ENCODE data around the gene SYNGR3. TPM values are rescaled to one million over a fixed set of nuclear protein-coding genes. Genes with fewer than 3 reads are reported as not detected.

Gene SYNGR3
- total and polyA plus RNA-seq, 2 of the 13 experiments (the other 11 are each of a cell fraction or from before 2014, with no cell fraction given), result 0.97 to 5.7 TPM

DNA sequence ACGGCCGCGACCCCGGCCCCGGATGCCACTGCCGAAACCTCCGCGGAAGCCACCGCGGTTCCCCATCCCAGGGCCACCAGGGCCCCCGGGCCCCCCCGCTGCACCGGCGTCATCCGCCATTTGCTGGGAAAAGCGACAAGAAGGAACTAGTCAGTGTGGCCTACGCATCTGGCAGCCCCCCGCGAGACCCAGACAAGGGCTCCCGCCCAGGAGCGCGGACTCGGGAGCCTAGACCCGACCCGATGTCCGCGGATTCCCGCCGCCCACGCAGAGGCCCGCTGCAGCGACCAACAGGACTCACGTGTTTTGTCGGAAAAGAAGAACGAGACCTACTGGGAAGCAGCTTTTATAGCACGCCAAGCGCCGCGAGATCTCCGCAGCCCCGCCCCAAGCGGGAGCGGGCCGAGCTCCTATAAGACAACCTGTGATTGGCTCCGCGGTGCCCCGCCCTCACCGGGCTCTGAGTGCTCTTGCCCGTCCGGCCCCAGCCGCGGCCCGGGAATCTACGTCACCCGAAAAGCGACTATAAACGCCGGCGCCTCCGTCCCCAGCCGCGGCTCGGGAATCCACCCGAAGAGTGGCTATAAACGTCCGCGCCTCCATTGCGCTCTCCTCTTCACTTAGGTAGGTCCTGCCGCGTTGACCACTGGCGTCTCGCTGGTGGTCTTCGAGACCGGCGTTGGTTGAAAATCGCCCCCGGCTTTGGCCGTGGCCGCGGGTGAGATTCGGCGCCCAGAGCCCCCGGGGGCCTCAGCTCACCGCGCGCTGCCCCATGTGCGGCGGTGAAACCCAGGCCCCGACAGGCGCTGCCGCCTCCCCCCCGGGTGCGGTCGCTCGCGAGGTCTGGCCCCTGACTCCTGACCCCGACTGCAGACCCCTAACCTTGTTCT, 25.0 kb upstream of the SYNGR3 start, which contains the start of gene RPS2 (continued):
- TF ChIP-seq ZNF773 (CRISPR knock-in tag; IDR thresholded peaks at IDR 0.05; ENCODE audit: borderline replicate concordance), result peak; percentile 78; the same call in 1 of the 2 replicates
- no peak for TF ChIP-seq KLF9 (CRISPR knock-in tag; IDR thresholded peaks at IDR 0.05; ENCODE audit: low read depth)
- TF ChIP-seq ZNF296 (CRISPR knock-in tag; conservative IDR thresholded peaks at IDR 0.05), result 0 out of 2 replicates have a peak, but pooled peaks have one; percentile 12
- TF ChIP-seq GABPA (IDR thresholded peaks at IDR 0.05; ENCODE audit: low read depth, low read length), result peak; percentile 40
- TF ChIP-seq GABPA (CRISPR knock-in tag; IDR thresholded peaks at IDR 0.05; ENCODE audit: low read depth), result peak; percentile 84
- TF ChIP-seq, protein P1, sequence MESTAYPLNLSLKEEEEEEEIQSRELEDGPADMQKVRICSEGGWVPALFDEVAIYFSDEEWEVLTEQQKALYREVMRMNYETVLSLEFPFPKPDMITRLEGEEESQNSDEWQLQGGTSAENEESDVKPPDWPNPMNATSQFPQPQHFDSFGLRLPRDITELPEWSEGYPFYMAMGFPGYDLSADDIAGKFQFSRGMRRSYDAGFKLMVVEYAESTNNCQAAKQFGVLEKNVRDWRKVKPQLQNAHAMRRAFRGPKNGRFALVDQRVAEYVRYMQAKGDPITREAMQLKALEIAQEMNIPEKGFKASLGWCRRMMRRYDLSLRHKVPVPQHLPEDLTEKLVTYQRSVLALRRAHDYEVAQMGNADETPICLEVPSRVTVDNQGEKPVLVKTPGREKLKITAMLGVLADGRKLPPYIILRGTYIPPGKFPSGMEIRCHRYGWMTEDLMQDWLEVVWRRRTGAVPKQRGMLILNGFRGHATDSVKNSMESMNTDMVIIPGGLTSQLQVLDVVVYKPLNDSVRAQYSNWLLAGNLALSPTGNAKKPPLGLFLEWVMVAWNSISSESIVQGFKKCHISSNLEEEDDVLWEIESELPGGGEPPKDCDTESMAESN (CRISPR knock-in tag; conservative IDR thresholded peaks at IDR 0.05), result no peak; the same call in 1 of the 2 replicates
- TF ChIP-seq ARHGAP35 (CRISPR knock-in tag; IDR thresholded peaks at IDR 0.05; ENCODE audit: borderline replicate concordance), result no peak
- peak; percentile 100 for TF ChIP-seq RBM39 (IDR thresholded peaks at IDR 0.05; ENCODE audit: low read depth, low read length, poor library complexity, severe bottlenecking)
- TF ChIP-seq DMAP1 (CRISPR knock-in tag; IDR thresholded peaks at IDR 0.05), result peak; percentile 94
- peak; percentile 75; the same call in 1 of the 2 replicates for TF ChIP-seq NFKB2 (CRISPR knock-in tag; IDR thresholded peaks at IDR 0.05; ENCODE audit: borderline replicate concordance)
- peak; percentile 70 for TF ChIP-seq PHF21A (CRISPR knock-in tag; IDR thresholded peaks at IDR 0.05)
- TF ChIP-seq, protein P2, sequence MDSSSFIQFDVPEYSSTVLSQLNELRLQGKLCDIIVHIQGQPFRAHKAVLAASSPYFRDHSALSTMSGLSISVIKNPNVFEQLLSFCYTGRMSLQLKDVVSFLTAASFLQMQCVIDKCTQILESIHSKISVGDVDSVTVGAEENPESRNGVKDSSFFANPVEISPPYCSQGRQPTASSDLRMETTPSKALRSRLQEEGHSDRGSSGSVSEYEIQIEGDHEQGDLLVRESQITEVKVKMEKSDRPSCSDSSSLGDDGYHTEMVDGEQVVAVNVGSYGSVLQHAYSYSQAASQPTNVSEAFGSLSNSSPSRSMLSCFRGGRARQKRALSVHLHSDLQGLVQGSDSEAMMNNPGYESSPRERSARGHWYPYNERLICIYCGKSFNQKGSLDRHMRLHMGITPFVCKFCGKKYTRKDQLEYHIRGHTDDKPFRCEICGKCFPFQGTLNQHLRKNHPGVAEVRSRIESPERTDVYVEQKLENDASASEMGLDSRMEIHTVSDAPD (CRISPR knock-in tag; IDR thresholded peaks at IDR 0.05), result no peak
- TF ChIP-seq ZFP82 (CRISPR knock-in tag; IDR thresholded peaks at IDR 0.05; ENCODE audit: borderline replicate concordance), result 0 out of 2 replicates have a peak, but pooled peaks have one; percentile 28
- peak; percentile 82 for TF ChIP-seq ARNTL (CRISPR knock-in tag; IDR thresholded peaks at IDR 0.05)
- TF ChIP-seq PHF5A (CRISPR knock-in tag; IDR thresholded peaks at IDR 0.05; ENCODE audit: low read depth, unreplicated experiment), result no peak
- TF ChIP-seq ZFP90 (CRISPR knock-in tag; IDR thresholded peaks at IDR 0.05; ENCODE audit: borderline replicate concordance), result peak; percentile 49; the same call in 1 of the 2 replicates
- TF ChIP-seq, protein P3, sequence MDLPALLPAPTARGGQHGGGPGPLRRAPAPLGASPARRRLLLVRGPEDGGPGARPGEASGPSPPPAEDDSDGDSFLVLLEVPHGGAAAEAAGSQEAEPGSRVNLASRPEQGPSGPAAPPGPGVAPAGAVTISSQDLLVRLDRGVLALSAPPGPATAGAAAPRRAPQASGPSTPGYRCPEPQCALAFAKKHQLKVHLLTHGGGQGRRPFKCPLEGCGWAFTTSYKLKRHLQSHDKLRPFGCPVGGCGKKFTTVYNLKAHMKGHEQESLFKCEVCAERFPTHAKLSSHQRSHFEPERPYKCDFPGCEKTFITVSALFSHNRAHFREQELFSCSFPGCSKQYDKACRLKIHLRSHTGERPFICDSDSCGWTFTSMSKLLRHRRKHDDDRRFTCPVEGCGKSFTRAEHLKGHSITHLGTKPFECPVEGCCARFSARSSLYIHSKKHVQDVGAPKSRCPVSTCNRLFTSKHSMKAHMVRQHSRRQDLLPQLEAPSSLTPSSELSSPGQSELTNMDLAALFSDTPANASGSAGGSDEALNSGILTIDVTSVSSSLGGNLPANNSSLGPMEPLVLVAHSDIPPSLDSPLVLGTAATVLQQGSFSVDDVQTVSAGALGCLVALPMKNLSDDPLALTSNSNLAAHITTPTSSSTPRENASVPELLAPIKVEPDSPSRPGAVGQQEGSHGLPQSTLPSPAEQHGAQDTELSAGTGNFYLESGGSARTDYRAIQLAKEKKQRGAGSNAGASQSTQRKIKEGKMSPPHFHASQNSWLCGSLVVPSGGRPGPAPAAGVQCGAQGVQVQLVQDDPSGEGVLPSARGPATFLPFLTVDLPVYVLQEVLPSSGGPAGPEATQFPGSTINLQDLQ (CRISPR knock-in tag; IDR thresholded peaks at IDR 0.05), result 0 out of 2 replicates have a peak, but pooled peaks have one; percentile 30
- TF ChIP-seq TRIM24 (CRISPR knock-in tag; IDR thresholded peaks at IDR 0.05), result no peak
- TF ChIP-seq POLR2AphosphoS2 (IDR thresholded peaks at IDR 0.05; ENCODE audit: low read depth, low read length), result peak; percentile 95
- no peak for TF ChIP-seq SIX4 (CRISPR knock-in tag; IDR thresholded peaks at IDR 0.05)
- peak; percentile 68 for TF ChIP-seq ZNF883 (CRISPR knock-in tag; IDR thresholded peaks at IDR 0.05; ENCODE audit: not compliant biosample characterization)

Data from HepG2 (cell line).